NCI-H2196 treated with DMSO at 0.1 percent for 48 hours (cell line): ENCODE results near the gene TRAF1.

Source experiments
- DNase-seq: peaks from one replicate; lab custom pipeline; 2025; ENCODE audit not compliant: unreplicated experiment; lab: John Stamatoyannopoulos, UW

TRAF1 gene

DNA sequence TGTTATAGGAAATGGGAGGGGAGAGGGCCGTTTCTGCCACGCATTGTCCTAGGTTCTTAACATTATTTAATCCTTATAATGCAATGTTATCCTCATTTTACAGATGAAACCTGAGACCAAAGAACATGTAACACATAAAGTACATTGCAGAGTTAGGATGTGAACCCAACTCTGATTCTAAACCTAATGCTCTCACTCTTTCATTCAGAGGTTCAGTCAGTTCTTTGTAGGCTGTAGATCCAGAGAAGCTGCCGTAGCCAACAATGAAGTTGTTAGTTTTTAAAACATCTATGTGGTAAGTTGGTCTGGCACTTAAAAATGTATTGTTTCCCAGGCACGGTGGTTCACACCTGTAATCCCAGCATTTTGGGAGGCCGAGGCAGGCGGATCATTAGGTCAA, 73.4 kb downstream of the TRAF1 start:
- DNase-seq: no peak
